HUES64 (cell line): Measurements from ENCODE around the gene SP1.

Experiments
- H3K27ac ChIP-seq: 2 replicates; pipeline ENCODE4 v1.7.0; 2013; ENCODE audit warnings: low read depth, low read length, inconsistent platforms
- H3K27me3 ChIP-seq: 2 replicates; pipeline ENCODE4 v1.6.1; 2013; ENCODE audit warnings: mild to moderate bottlenecking, low read length; ENCODE audit not compliant: insufficient read depth
- H3K36me3 ChIP-seq: 2 replicates; pipeline ENCODE4 v1.6.1; 2013; ENCODE audit warnings: mild to moderate bottlenecking, low read length; ENCODE audit not compliant: insufficient read depth
- H3K4me1 ChIP-seq: 2 replicates; pipeline ENCODE4 v1.6.1; 2013; ENCODE audit warnings: mild to moderate bottlenecking, low read length, moderate library complexity; ENCODE audit not compliant: insufficient read depth
- H3K4me3 ChIP-seq: 2 replicates; pipeline ENCODE4 v1.5.1; 2013; ENCODE audit warnings: mild to moderate bottlenecking, low read length, moderate library complexity
- H3K9ac ChIP-seq: 2 replicates; pipeline ENCODE4 v1.6.1; 2013; ENCODE audit warnings: mild to moderate bottlenecking, low read depth, low read length
- H3K9me3 ChIP-seq: 2 replicates; pipeline ENCODE4 v1.6.1; 2013; ENCODE audit warnings: low read depth, low read length; ENCODE audit not compliant: insufficient read depth
- WGBS: fragments of 150-250, 120-280 bp; methylation state at CpG from one replicate; pipeline ENCODE4 v1.1.7; 2013; ENCODE audit warnings: missing lambda C conversion rate; 5-methylcytosine and 5-hydroxymethylcytosine counted together

Gene SP1

GRCh38 chr12:53452159-53453077, 72.4 kb downstream of the SP1 start:
- Histone ChIP-seq H3K9me3 (no peaks in the 10 kb centered on the region), H3K4me1 (peaks cover 8% of the 10 kb centered on the region; the same call in 1 of the 2 replicates), H3K9ac (peak overlapping the region; percentile 100), H3K27ac (peak overlapping the region; percentile 100), H3K27me3 (no peaks in the 10 kb centered on the region), H3K4me3 (peak overlapping the region; percentile 93), H3K36me3 (peaks cover 54% of the 10 kb centered on the region)
- WGBS: under 1% methylated on average over 51 of the region's 82 CpGs

GRCh38 chr12:53453953-53454640, 74.1 kb downstream of the SP1 start:
- 0 out of 2 replicates have a peak overlapping the region, but pooled peaks have one; percentile 8 for H3K27ac ChIP-seq
- peak overlapping the region; percentile 93 for H3K4me3 ChIP-seq
- H3K4me1 ChIP-seq: peaks cover 8% of the 10 kb centered on the region; the same call in 1 of the 2 replicates
- peak overlapping the region; percentile 100; the same call in 1 of the 2 replicates for H3K9ac ChIP-seq
- WGBS: 60% methylated on average over 5 of the region's 6 CpGs
- H3K36me3 ChIP-seq: peaks cover 60% of the 10 kb centered on the region
- no peaks in the 10 kb centered on the region for H3K27me3 ChIP-seq
- H3K9me3 ChIP-seq: no peaks in the 10 kb centered on the region

GRCh38 chr12:53454707-53455106, 74.7 kb downstream of the SP1 start:
- 91% methylated on average over 3 of the region's 3 CpGs for WGBS
- peaks cover 66% of the 10 kb centered on the region for H3K36me3 ChIP-seq
- peak overlapping the region; percentile 100; the same call in 1 of the 2 replicates for H3K9ac ChIP-seq
- peaks cover 8% of the 10 kb centered on the region; the same call in 1 of the 2 replicates for H3K4me1 ChIP-seq
- H3K9me3 ChIP-seq: no peaks in the 10 kb centered on the region
- 0 out of 2 replicates have a peak overlapping the region, but pooled peaks have one; percentile 6 for H3K27ac ChIP-seq
- H3K27me3 ChIP-seq: no peaks in the 10 kb centered on the region
- H3K4me3 ChIP-seq: peak overlapping the region; percentile 93; the same call in 1 of the 2 replicates

- peaks cover 22% of the 10 kb centered on the region; the same call in 1 of the 2 replicates for H3K4me1 ChIP-seq
- no peak overlapping the region for H3K27ac ChIP-seq
- no peak overlapping the region for H3K4me3 ChIP-seq
- H3K9me3 ChIP-seq: no peaks in the 10 kb centered on the region
- 93% methylated on average over 5 of the region's 6 CpGs for WGBS
- H3K27me3 ChIP-seq: no peaks in the 10 kb centered on the region
- peaks cover 87% of the 10 kb centered on the region for H3K36me3 ChIP-seq
- no peak overlapping the region for H3K9ac ChIP-seq
Observed at GRCh38 chr12:53456654-53457366, 76.8 kb downstream of the SP1 start.

- no peak overlapping the region for H3K9ac ChIP-seq
- H3K27ac ChIP-seq: no peak overlapping the region
- WGBS: 98% methylated on average over 4 of the region's 4 CpGs
- no peak overlapping the region for H3K4me3 ChIP-seq
- H3K9me3 ChIP-seq: no peaks in the 10 kb centered on the region
- peaks cover 100% of the 10 kb centered on the region for H3K36me3 ChIP-seq
- H3K27me3 ChIP-seq: no peaks in the 10 kb centered on the region
- peaks cover 27% of the 10 kb centered on the region; the same call in 1 of the 2 replicates for H3K4me1 ChIP-seq
Observed at GRCh38 chr12:53459097-53459496, 79.1 kb downstream of the SP1 start.

- WGBS: 96% methylated on average over 3 of the region's 3 CpGs
- peaks cover 100% of the 10 kb centered on the region for H3K36me3 ChIP-seq
- H3K4me1 ChIP-seq: peaks cover 26% of the 10 kb centered on the region; the same call in 1 of the 2 replicates
- no peak overlapping the region for H3K4me3 ChIP-seq
- H3K27ac ChIP-seq: 0 out of 2 replicates have a peak overlapping the region, but pooled peaks have one; percentile 14
- no peaks in the 10 kb centered on the region for H3K27me3 ChIP-seq
- H3K9me3 ChIP-seq: no peaks in the 10 kb centered on the region
- H3K9ac ChIP-seq: no peak overlapping the region
Observed at GRCh38 chr12:53461059-53461458, 81.1 kb downstream of the SP1 start.

- no peak overlapping the region for H3K4me3 ChIP-seq
- H3K36me3 ChIP-seq: peaks cover 100% of the 10 kb centered on the region
- H3K4me1 ChIP-seq: peaks cover 26% of the 10 kb centered on the region; the same call in 1 of the 2 replicates
- no peaks in the 10 kb centered on the region for H3K9me3 ChIP-seq
- H3K27me3 ChIP-seq: no peaks in the 10 kb centered on the region
- 94% methylated on average over 8 of the region's 8 CpGs for WGBS
- no peak overlapping the region for H3K9ac ChIP-seq
- no peak overlapping the region for H3K27ac ChIP-seq
Observed at GRCh38 chr12:53461591-53461990, 81.6 kb downstream of the SP1 start.

- 96% methylated on average over 3 of the region's 3 CpGs for WGBS
- H3K4me1 ChIP-seq: peaks cover 26% of the 10 kb centered on the region; the same call in 1 of the 2 replicates
- H3K9me3 ChIP-seq: no peaks in the 10 kb centered on the region
- H3K27ac ChIP-seq: no peak overlapping the region
- no peak overlapping the region for H3K4me3 ChIP-seq
- H3K36me3 ChIP-seq: peaks cover 100% of the 10 kb centered on the region
- H3K9ac ChIP-seq: no peak overlapping the region
- H3K27me3 ChIP-seq: no peaks in the 10 kb centered on the region
Observed at GRCh38 chr12:53462935-53463334, 83.0 kb downstream of the SP1 start.

GRCh38 chr12:53463802-53464560, 84.0 kb downstream of the SP1 start:
- WGBS: 74% methylated on average over 5 of the region's 5 CpGs

More at GRCh38 chr12:53463802-53464560, 84.0 kb downstream of the SP1 start:
- Histone ChIP-seq H3K36me3 (peaks cover 100% of the 10 kb centered on the region), H3K4me1 (peaks cover 26% of the 10 kb centered on the region; the same call in 1 of the 2 replicates), H3K27me3 (no peaks in the 10 kb centered on the region), H3K9me3 (no peaks in the 10 kb centered on the region), H3K27ac (peak overlapping the region; percentile 32; the same call in 1 of the 2 replicates), H3K4me3 (no peak overlapping the region), H3K9ac (no peak overlapping the region)
